Measurements from ENCODE around the gene DAPK1. TPM values are rescaled to one million over a fixed set of nuclear protein-coding genes. Genes with fewer than 3 reads are reported as not detected.

The DAPK1 gene
- total RNA-seq, 1 donor from 2014 or later: 29.5 TPM

DNA sequence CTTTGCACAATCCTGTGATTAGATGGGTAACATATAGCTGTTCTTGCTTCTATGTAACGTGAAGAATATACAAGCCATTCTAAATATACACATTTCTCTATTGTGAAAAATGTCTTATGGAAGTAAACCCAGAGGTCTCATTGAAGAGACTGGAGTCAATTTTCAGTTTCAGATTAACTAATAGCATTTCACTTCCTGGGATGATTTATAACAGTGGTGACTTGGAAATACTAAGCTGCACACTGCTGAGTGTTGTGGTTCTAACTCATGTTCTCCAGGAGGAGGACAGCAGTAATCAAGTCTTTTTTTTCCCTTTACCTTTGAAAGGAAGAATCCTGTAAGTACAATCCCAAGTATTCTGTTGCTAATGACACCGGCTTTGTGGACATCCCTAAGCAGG, 231.6 kb downstream of the DAPK1 start:
- peaks cover 2% of the 10 kb centered on the region for H3K27me3 Mint-ChIP-seq (ENCODE audit: insufficient read depth, low read depth)
- no peaks in the 10 kb centered on the region for H3K9me3 Mint-ChIP-seq
- no peak overlapping the region for H3K27ac Mint-ChIP-seq
- Histone ChIP-seq H3K9ac (no peak overlapping the region), H3K27ac (no peak overlapping the region), H3K9me3 (ENCODE audit: low read depth) (no peaks in the 10 kb centered on the region), H3F3A (ENCODE audit: low read depth) (peaks cover 28% of the 10 kb centered on the region), H3K4me2 (no peak overlapping the region), H3K4me1 (no peaks in the 10 kb centered on the region), H3K4me3 (no peak overlapping the region), H3K36me3 (no peaks in the 10 kb centered on the region), H2AFZ (replicated peaks) (no peak overlapping the region), H3K27me3 (peaks cover 16% of the 10 kb centered on the region), H4K20me1 (ENCODE audit: low read depth) (no peaks in the 10 kb centered on the region), H3K79me2 (ENCODE audit: low read depth) (no peaks in the 10 kb centered on the region)
- no peak overlapping the region for H3K4me3 Mint-ChIP-seq
- no peak for DNase-seq (ENCODE audit: low spot score)
- peaks cover 12% of the 10 kb centered on the region for H3K4me1 Mint-ChIP-seq
- H3K36me3 Mint-ChIP-seq: peaks cover 22% of the 10 kb centered on the region
- TF ChIP-seq EZH2 (IDR thresholded peaks at IDR 0.05) (no peak), EZH2phosphoT487 (IDR thresholded peaks at IDR 0.05) (no peak)
- TF ChIP-seq, protein P1, sequence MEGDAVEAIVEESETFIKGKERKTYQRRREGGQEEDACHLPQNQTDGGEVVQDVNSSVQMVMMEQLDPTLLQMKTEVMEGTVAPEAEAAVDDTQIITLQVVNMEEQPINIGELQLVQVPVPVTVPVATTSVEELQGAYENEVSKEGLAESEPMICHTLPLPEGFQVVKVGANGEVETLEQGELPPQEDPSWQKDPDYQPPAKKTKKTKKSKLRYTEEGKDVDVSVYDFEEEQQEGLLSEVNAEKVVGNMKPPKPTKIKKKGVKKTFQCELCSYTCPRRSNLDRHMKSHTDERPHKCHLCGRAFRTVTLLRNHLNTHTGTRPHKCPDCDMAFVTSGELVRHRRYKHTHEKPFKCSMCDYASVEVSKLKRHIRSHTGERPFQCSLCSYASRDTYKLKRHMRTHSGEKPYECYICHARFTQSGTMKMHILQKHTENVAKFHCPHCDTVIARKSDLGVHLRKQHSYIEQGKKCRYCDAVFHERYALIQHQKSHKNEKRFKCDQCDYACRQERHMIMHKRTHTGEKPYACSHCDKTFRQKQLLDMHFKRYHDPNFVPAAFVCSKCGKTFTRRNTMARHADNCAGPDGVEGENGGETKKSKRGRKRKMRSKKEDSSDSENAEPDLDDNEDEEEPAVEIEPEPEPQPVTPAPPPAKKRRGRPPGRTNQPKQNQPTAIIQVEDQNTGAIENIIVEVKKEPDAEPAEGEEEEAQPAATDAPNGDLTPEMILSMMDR (IDR thresholded peaks at IDR 0.05): no peak

DNA sequence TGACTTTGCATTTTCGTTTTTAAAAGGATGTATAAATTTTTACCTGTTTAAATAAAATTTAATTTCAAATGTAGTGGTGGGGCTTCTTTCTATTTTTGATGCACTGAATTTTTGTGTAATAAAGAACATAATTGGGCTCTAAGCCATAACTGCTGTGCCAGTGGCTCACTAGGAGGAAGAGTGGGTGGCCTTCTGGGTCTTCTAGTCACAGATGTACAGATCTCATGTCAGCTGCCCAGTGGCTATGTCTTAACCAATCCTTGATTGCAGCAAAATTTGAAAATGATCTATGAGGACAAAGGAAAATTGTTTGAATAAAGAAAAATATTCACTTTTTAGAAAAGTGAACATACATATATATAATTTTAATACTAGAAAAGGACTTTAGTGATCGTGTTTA, 233.7 kb downstream of the DAPK1 start:
- Mint-ChIP-seq H3K4me1 (peaks cover 12% of the 10 kb centered on the region), H3K36me3 (peaks cover 22% of the 10 kb centered on the region), H3K4me3 (peak overlapping the region; percentile 13), H3K9me3 (no peaks in the 10 kb centered on the region), H3K27ac (no peak overlapping the region), H3K27me3 (ENCODE audit: insufficient read depth, low read depth) (peaks cover 2% of the 10 kb centered on the region)
- H3K9me3 ChIP-seq (ENCODE audit: low read depth): no peaks in the 10 kb centered on the region
- no peak for TF ChIP-seq EZH2phosphoT487 (IDR thresholded peaks at IDR 0.05)
- TF ChIP-seq, protein P1 (IDR thresholded peaks at IDR 0.05): no peak
- no peak for TF ChIP-seq EZH2 (IDR thresholded peaks at IDR 0.05)
- no peaks in the 10 kb centered on the region for H3K36me3 ChIP-seq
- H3K27me3 ChIP-seq: no peaks in the 10 kb centered on the region
- DNase-seq (ENCODE audit: low spot score): no peak
- H3K79me2 ChIP-seq (ENCODE audit: low read depth): no peaks in the 10 kb centered on the region
- H3K4me1 ChIP-seq: no peaks in the 10 kb centered on the region
- H3K4me3 ChIP-seq: no peak overlapping the region
- H4K20me1 ChIP-seq (ENCODE audit: low read depth): no peaks in the 10 kb centered on the region
- peaks cover 13% of the 10 kb centered on the region for H3F3A ChIP-seq (ENCODE audit: low read depth)
- H3K9ac ChIP-seq: no peak overlapping the region
- no peak overlapping the region for H3K4me2 ChIP-seq
- no peak overlapping the region for H2AFZ ChIP-seq (replicated peaks)
- no peak overlapping the region for H3K27ac ChIP-seq

DNA sequence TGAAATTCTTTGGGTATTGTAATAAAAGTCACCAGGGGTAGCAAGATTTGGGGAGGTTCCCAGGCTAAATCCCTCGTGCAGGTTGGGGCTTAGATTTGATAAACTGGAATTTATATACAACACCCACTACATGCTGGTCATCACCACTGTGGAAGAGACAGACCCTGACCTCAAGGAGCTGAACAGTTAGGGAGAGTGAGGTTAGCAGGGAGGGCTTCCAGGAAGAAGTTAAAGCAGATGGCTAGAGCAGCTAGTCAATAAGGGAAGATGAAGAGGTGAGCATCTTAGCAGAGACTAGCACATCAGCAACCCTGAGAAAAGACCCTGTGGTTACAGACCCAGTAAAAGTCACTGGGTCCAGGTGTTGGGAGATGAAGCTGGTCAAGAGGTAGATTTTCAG, 234.7 kb downstream of the DAPK1 start:
- Histone ChIP-seq H4K20me1 (ENCODE audit: low read depth) (no peaks in the 10 kb centered on the region), H3K4me1 (no peaks in the 10 kb centered on the region), H3K9me3 (ENCODE audit: low read depth) (no peaks in the 10 kb centered on the region), H3K36me3 (no peaks in the 10 kb centered on the region), H2AFZ (replicated peaks) (no peak overlapping the region), H3K79me2 (ENCODE audit: low read depth) (no peaks in the 10 kb centered on the region), H3K27me3 (no peaks in the 10 kb centered on the region), H3F3A (ENCODE audit: low read depth) (peaks cover 3% of the 10 kb centered on the region), H3K4me3 (no peak overlapping the region), H3K27ac (no peak overlapping the region), H3K4me2 (no peak overlapping the region), H3K9ac (no peak overlapping the region)
- no peak for DNase-seq (ENCODE audit: low spot score)
- TF ChIP-seq EZH2 (IDR thresholded peaks at IDR 0.05) (no peak), EZH2phosphoT487 (IDR thresholded peaks at IDR 0.05) (no peak)
- TF ChIP-seq, protein P1 (IDR thresholded peaks at IDR 0.05): no peak
- H3K4me1 Mint-ChIP-seq: peaks cover 8% of the 10 kb centered on the region
- peaks cover 22% of the 10 kb centered on the region for H3K36me3 Mint-ChIP-seq
- H3K9me3 Mint-ChIP-seq: no peaks in the 10 kb centered on the region
- H3K4me3 Mint-ChIP-seq: no peak overlapping the region
- peaks cover 2% of the 10 kb centered on the region for H3K27me3 Mint-ChIP-seq (ENCODE audit: insufficient read depth, low read depth)
- no peak overlapping the region for H3K27ac Mint-ChIP-seq

Measured in neural progenitor cell (in vitro differentiated cells).